GM21786 (cell line): Measurements from ENCODE around the gene TRIM2.
A peak's percentile ranks its signal among the peaks of the same experiment; 100 is the strongest.

Source experiments
- ATAC-seq: cut with Tn5 transposase; IDR thresholded peaks from one replicate; pipeline ENCODE4 v1.9.1; 2021; ENCODE audit not compliant: unreplicated experiment

TRIM2 gene

GRCh38 chr4:153221783-153222706 is 17.8 kb downstream of the TRIM2 start:
- ATAC-seq: peak; percentile 4

GRCh38 chr4:153222707-153223426 is 18.6 kb downstream of the TRIM2 start:
- ATAC-seq: peak; percentile 52

- no peak for ATAC-seq
Observed at GRCh38 chr4:153223427-153223801, 19.2 kb downstream of the TRIM2 start.

- no peak for ATAC-seq
Observed at GRCh38 chr4:153223930-153224329, 19.7 kb downstream of the TRIM2 start.

DNA sequence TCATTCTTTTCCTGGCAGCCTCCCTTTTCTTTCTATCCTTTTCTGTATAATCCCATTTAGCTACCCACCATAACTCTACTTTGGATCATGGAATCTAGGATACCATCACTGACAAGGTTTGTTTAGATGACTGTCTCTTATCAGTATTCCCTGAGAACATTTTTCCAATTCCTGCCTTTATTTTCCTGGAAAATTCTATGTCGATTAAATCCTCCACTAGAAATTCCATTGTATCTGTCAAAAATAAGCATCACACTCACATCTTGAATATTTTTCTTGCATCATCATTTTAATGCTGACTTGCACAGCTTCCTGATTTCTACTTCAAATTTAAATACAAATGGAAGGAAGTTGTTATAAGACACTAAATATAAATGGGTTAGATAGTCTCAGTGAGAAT is 20.2 kb downstream of the TRIM2 start:
- no peak for ATAC-seq

DNA sequence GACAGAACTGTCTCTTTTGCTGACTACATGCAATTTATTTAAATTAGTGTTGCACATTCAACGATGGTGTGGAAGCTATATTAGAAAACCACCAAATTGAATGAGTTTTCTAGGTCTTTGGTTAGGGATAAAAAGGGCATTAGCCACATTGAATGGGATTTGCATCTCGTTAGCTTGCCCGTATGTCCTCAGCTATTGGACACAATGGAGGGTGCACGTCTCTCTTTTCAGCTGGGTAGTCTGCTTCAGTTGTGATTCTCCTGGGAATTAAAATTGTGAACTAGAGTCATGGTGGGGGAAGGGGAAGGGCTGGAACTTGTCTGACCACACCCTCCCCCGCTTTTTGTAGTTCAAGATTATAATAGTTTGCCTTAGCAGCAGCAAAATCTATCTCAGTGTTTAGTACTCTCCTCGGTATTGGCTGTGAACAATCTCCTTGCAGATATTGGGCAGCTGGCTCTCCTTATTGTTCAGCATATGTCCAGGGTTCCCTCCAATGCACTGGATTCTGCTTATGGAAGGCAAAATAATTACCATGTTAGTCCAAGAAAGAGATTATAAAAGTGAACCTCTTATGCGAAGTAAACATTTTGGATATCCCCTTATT is 23.3 kb downstream of the TRIM2 start:
- no peak for ATAC-seq

DNA sequence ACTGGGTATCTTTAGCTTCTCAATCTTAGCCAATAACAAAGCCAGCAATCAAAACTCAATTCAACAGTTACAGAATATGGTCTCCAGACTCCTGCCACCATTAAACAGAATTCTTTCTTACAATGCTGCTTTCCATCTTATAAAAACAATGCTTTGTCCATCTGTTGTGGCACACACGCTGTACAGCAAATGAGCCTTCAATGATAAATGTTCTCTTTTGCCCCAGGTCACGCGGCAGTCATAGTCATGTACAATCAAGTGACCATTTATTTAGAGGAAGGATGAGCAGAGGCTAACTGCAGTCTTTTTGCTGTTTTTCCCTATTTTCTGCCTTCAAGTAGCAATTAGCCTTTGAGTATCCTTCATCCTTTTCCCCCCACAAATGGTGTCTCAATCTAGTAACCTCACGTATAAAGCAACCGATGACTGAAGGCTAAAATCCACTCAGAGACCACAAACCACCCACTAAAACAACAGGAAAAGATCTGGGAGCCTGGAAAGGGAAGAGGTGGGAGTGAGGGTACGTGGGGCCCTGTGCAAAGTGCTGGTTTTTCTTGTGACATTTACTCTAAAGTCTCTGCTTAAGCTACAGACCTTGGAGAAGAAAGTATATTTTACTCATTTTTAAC is 24.4 kb downstream of the TRIM2 start:
- no peak for ATAC-seq

GRCh38 chr4:153229545-153229944 is 25.3 kb downstream of the TRIM2 start:
- ATAC-seq: no peak

DNA sequence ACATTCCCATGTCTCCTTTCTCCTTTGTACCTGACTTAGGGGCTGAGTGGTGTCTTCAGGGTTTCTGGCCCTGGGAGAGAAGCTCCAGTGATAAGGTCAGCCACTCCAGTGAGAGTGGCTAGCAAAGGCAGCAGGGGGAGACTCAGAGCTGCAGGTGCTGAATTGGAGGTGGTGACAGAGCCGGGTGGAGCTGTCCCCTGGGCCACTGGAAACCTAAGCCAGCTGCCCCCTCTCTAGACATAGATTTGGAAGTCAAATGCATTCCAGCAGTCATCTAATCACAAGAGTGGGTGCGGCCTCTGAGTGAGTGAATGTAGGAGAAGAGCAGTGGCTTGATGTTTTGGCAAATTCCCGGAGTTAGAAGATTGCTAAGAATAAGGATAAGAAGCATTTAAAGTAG is 28.5 kb downstream of the TRIM2 start:
- ATAC-seq: no peak

DNA sequence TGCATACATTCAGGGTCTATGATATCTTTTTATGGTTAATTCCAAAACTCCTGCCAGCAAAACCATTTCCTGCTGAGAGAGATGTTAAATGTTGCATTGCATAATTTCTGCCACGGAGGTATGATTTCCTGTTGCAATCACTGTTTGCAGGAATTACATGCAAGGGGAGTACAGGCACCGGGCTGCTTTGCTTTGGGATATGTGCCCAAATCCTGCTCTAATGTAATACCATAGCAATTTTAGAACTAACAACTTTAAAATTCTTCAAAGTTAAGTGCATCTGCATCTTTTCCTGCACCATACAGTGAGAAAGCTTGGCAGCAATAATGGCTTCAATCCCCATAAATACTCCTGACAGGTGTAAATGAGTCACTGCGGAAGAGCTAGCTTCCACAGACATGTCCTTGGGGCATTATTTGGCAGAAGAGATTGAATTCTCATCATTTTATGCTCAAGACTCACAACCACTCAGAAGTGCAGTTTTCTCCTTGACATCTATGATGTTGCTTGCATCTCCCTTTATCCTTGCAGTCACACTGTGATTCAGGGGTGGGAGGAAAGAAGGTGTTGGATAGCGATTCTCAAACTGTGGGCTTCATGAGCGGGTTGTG is 29.6 kb downstream of the TRIM2 start:
- ATAC-seq: no peak

GRCh38 chr4:153234885-153235284 is 30.6 kb downstream of the TRIM2 start:
- no peak for ATAC-seq

DNA sequence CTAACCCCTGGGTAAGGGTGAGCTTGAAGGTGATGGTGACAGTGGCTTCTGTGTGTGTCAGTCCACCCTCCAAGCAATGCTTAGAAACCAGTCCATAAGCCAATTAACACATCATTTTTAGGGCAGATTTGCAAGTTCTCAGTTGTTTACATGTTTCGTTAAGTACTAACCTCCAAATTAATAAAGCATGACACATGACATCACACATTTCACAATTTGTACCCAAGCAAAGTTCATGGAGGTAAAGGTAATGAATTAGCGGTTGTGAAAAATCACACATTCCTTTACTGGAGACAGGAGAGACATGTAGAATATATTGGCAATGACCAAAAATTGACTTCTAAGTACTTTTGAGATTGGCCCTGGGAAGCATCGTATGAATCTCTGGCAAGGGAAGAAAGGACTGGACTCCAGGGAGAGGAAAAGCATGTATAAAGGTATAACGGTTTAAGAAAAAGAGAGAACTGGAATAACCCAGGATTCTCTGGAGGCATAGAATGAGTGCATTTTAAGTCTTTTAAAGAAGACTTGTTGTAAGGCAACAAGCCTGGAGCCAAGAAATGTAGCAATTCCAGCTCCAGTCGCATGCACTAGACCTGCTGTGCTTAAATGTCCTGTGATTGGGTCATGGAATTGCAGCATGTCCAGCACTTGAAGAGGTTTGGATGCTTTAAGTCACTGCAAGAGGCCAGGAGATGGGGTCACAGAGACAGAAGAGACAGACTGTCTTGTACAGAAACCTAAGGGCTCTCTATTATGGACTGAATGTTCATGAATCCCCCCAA is 34.1 kb downstream of the TRIM2 start:
- no peak for ATAC-seq

DNA sequence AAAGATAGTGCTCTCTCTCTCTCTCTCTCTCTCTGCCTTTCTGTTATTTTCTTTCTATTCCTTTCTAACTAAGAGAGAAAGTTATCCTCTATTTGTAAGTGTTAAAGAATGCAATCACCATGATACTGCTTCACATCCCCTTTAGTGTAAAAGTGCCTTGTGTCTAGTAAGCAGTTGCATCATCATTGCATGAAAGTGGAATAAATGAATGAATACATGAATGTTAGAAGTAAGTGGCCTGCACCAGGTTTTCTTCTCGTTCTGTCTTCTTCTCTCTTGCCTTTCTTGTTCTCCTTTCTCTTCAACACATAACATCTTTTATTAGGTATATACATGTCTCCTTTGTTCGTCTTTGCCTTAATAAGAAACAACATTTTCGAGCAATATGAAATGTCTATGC is 35.2 kb downstream of the TRIM2 start:
- no peak for ATAC-seq

GRCh38 chr4:153241295-153241694 is 37.1 kb downstream of the TRIM2 start:
- ATAC-seq: no peak

GRCh38 chr4:153241970-153242838 is 38.0 kb downstream of the TRIM2 start:
- ATAC-seq: no peak

DNA sequence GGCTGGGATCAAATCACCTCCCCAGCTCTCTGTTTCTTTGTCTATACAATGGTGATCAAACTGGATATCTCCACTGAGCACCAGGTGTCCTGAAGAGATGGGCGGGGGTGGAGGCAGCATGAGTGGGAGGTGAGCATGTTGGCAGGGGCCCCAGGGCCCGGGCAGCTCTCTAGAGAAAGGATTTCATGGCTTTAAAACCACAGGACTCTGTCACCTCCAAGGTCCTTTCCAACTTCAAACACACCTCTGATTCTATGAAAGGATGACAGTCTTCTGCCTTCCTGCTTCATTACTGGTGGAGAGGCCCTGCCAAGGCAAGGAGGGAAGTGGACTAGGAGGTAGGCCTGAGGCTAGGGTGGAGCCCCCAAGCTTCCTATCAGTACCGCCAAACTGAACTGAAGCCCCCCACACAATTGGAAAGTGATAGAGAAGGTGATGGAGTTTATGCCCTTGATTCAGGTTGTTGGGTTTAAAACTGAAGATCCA is 38.6 kb downstream of the TRIM2 start:
- no peak for ATAC-seq

- no peak for ATAC-seq
Observed at GRCh38 chr4:153243468-153243867, 39.2 kb downstream of the TRIM2 start.

- no peak for ATAC-seq
Observed at GRCh38 chr4:153244969-153245368, 40.7 kb downstream of the TRIM2 start.

GRCh38 chr4:153245775-153246174 is 41.5 kb downstream of the TRIM2 start:
- no peak for ATAC-seq
